GM19455 (cell line): ENCODE results near the gene ST3GAL4.

Source experiments
- ATAC-seq: cut with Tn5 transposase; IDR thresholded peaks from one replicate; pipeline ENCODE4 v1.9.1; 2021; ENCODE audit not compliant: unreplicated experiment

ST3GAL4 gene

DNA sequence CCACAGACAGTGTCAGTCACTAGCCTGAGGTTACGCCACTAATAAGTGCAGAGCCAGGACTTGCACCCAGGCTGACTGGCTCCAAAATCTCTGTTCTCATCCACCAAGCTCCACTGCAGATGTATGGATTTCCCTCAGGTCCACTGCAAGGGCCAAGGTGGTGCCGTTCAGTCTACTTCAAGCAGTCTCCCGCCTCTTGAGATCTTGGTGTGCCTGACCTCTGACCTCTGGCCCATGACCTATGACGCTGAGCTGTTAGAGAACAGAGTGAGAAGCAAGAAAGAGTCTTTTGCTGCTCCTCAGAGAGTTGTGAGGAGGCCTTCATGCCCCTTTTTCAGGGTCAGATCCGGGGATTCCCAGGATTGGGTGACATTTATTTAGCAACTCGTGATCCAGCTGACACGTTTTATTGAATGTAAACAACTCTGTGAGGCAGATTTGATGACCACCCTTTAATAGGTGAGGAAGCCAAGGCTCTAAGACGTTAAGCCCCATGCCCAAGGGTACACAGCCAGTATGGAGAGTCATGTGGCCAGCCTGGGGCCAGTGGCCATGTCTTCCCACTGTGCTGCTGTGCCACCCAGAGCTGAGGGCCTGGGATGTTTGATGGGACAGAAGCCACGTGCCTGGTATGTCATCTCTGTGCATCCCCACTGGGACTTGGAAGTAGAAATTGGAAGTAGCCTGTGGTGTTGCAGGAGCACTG, 26.4 kb upstream of the ST3GAL4 start:
- ATAC-seq, result no peak

DNA sequence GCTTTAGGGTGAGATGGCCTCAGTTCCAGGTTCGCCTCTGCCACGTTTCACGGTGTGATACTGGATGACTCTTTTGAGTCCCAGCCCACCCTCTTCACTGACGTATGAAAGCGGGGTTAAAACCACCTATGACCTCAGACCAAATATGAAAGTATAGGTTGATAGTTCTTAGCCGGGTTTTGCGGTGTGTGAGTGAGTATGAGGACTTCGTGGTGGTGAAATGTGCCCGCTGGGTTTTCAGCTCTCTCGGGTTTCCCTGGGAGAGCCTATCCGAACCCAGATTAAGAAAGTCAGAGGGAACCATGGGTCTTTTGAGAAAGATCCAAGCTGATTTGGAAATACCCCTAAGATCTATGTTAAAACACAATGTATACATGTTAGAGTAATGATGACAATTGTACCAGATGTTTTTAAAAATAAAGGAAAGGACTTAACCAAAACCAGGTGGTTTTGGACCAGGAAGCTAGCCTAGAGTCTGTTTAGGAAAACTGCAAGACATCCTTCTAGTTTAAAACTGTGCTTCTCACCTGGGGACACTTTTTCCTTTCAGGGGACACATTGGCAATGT, 25.8 kb upstream of the ST3GAL4 start:
- ATAC-seq, result no peak

DNA sequence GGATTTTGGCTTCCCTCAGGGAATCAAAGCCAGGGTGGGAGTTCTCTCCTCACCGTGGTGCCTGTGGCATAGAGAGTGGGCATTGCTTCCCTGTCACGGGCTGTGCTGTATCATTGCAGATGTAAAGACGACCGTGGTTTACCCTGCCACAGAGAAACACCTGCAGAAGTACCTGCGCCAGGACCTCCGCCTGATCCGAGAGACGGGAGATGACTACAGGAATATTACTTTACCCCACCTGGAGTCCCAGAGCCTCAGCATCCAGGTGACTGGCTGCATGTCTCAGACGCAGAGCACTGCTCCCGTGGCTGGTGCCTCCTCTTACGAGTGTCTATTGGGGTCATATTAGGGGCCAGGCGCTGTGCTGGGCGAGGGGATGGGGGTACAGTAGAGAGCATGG, 24.2 kb upstream of the ST3GAL4 start:
- ATAC-seq, result no peak

DNA sequence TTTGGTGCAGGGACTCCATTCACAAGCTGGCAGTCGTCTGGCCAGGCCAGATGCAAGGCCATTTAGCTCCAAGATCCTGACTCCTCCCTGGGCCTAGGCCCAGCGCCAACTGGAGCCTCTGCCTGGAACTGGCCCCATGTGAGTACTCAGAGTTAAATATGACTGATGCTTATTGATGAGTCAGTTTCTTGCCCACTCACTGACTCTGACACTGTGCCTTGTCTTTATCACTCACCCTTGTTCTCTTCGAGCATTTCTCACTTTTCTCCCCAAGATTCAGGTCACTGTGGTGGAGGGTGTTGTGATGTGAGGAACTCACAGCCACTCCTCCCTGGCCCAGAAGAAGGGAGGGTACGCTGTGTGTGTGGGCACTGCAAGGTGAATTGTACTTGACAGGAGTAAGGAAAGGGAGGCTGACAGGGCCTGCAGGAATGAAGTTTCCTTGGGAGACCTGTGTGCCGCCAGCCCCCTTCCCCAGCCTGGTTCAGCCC, 23.2 kb upstream of the ST3GAL4 start:
- no peak for ATAC-seq

DNA sequence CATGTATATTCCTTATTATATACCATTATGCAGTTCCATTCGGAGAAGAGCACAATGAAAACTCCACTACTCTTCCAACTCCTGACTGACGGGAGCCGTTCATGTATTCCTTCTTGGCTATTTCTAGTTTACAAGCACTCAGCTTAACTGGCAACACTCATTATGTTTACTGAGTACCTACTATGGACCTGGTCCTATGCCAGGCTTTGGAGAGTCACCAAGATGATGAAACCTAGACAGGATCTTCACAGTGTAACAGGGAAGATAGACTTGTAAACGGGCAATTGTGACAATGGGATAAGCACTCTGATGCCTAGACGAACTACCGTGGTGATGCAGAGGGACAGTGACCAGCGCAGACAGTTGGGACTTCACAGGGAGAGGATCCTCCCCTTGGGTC, 22.3 kb upstream of the ST3GAL4 start:
- ATAC-seq, result no peak

DNA sequence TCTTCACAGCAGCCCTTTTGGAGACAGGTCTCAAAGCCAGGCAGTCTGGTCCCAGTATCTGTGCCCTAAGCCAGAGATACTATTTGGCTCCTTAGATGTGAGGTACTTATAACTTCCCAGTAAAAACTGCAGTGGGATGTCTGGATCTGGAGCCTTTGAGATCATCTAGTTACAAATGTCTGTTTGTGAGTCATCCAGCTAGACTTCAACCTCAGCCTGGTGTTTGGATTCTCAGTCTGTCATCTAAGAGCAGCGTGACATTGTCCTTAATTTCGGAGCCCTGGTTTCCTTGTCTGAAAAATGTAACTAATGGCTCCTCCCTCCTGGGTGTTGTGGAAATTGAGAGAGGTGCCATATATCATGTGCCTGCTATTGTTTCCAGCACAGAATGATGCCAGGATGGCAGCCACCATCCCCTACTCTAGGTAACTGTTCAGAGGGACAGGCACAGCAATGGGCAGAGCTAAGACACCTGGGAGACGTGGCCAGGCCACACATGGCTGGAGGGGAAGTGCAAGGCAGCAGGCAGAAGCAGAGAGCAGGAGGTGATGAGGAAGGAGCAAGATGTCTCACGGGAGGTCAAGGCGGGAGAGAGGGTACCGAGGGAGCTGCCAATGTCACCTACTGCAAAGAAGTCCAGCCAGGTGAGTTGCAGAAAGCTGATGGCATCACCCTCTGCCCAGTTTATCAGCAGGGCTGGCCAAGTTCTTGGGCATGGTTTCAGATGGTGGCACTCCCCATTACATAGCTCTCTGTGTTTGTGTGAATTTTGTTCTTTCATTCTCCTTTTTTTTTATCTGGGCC, 20.6 kb upstream of the ST3GAL4 start:
- ATAC-seq, result no peak

DNA sequence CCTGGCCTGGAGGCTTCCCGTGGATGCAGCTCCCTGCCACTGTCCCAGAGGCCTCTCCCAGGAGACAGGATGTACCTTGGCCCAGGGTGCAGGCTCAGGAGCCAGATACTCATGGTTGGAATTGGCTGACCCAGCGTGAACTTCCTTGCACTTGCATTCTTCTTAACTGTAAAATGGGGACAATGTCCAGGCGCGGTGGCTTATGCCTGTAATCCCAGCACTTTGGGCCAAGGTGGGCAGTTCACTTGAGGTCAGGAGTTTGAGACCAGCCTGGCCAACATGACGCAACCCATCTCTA, 20.1 kb upstream of the ST3GAL4 start:
- ATAC-seq, result no peak

DNA sequence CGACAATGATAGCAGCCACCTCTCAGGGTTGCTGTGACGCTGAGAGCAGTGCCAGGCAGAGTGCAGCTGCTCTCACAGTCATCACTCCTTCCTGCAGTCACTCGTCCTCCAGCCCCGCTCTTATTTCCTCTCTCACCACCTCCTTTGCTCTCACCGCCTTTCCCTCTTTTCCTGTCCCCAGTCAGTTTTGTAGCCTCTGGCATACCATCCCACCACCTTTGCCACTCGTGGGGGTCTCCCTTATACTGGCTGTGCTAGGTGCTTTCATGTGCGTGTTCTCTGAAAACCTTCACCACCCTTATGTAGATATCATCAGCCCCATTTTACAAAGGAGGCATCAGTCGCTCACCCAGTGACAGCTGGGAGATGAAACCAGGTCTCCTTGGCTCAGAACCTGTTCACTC, 19.3 kb upstream of the ST3GAL4 start:
- no peak for ATAC-seq

DNA sequence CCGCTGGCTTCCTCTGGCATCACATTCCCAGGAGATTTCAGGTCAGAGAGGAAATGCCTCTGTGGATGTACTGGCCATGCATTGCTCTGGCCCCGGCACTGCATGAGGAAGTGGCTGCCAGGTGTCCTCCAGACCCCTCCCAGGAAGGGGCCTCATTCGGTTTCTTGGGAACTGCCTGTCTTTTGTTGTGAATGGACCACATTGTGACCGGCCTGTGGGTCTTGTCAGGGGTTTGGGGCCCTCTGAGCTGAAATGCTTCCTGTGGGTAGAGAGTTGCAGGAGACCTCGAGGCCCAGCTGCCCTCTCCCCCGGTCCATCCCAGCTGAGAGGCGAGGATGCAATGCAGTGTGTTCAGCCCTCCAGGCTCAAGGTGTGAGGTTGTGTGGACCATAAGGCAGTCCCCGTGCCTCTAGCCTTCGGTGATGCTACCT, 18.8 kb upstream of the ST3GAL4 start:
- no peak for ATAC-seq

DNA sequence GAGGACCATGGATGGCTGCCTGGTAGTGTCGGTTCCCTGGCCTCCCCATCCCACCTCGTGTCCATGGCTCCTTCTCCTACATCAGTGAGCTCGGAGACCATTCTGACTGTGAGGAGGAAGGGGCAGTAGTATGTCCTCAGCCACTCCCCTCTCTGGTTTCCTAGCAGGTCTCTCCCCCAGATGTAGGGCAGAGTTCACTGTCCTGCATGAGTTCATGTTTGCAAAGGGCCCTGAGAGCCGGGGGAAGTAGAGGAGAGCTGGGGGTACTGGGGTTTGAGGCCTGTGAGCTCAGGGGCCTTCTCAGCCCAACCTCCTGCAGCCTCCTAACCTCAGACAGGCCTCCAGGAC, 18.4 kb upstream of the ST3GAL4 start:
- no peak for ATAC-seq

DNA sequence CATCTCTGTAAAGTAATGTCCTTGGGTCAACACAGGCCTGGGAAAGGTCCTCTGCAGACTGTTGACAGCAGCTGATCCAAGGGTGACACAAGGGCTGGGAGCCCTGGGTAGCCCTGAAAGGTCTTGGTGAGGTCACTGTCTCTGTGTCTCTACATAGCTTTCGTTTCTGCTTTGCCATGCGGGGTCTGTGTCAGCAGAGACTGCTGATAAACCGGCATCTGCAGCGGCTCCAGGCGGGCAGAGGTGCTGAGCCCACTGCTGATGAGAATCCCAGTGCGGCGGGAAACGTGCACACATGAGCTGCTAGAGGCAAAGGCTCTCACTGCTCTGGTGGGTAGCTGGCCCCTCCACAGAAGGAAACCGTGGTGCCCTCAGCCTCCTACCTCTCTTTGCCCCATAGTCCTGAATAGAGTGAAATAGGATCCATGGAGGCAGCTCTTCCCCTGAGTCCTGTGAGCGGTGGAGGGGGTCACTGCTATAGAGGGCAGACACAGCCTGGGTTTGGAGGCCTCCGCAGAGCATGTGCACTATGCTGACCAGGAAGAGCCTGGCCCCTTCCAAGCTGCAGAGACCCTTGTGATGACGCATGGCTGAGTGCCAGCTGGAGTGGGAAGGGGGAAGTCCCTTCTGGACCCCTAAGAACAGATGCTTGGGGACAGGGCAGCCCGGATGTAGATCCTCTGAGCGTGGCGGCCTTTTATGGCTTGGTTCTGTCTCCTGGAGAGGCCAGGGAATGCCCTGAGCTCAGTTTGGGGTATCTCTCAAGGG, 17.8 kb upstream of the ST3GAL4 start:
- no peak for ATAC-seq

DNA sequence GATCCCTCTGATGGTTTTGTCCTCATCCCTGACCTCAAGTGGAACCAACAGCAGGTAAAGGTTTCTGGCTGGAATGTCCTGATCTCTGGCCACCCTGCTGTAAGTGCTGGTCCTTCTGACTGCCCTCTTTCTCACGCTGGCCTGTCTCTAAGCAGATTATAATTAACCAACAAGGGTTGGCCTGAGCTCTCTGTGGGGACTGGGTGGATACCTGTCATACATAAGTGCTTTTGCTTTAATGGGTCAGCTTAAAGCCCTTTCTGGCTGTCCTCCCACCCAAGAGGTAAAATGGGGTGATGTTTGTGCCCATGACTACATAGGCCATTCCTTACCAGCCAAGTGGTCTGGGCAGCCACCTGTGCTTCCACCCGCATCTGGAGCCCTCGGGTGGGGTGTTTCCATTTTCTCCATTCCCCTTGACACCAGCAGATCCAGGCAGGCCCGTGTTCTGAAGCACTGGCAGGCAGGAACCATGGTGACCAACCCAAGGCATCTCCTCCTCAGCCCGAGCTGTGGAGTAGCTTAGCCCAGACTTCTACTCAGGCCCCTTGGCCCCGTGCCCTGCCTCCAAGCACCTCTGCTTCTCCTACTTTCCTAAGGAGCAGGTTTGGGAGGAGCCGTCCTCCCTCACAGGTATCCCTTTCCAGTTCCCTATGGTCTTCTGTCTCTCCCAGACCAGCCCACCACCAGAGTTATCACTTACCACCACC, 17.0 kb upstream of the ST3GAL4 start:
- no peak for ATAC-seq

DNA sequence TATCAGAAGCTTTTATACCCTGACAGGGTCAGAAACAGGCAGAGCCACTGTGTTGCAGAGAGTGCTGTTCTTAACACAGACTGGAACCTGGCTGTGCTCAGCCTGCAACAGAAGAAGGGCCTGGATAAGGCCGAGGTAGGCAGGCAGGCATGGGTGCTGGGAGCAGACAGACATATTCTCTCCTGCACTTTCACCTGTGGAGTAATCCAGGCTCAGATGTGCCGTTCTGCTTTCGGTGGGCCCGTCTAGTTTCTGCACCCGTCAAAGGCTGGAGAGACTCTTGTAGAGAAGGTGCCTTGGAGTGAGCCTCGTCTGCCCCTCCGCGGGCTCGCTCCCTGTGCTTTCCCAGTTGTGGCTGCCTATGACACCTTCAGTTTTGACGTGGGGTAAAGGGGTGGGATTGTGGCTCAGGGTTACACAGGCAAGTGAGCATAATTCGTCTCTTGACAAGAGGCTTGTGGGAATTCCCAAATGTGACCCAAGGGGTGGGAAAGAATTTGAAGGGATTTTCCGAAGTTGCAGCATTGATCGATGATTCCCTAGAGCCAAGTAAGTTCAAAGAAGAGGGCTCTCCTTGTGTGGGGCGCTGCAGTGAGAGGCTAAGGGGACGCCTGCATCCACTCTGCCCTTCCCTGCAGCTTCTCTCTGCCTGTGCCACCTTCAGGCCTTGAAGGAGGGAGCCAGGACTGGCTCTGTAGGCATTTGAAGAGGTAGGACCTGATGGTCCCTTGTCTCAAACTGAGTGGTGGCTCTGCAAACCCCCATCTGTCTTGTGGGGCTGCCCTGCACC, 16.2 kb upstream of the ST3GAL4 start:
- ATAC-seq, result no peak

DNA sequence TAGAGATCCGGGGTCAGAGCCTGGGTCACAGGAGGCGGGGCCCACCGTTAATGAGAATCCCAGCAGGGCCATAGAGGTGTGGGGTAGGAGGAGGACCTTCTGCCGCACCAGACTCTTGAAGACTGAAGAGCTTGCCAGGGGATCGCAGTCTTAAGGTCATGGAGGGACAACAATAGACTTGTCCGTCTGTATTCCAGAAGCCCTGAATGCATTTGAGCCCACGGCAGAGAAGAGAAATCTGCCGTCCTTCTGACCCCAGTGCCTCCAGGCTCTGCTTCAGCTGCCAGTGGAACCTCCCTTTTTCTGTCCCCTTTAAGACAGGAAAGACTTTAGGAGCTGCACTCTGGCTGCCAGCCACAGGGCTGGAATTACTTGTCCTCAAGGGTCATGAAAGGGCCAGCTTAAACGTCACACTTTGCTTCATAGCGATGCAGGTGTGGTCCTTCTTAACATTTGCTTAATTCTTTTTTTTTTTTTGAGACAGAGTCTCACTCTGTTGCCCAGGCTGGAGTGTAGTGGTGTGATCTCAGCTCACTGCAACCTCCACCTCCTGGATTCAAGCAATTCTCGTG, 15.5 kb upstream of the ST3GAL4 start:
- ATAC-seq, result no peak

DNA sequence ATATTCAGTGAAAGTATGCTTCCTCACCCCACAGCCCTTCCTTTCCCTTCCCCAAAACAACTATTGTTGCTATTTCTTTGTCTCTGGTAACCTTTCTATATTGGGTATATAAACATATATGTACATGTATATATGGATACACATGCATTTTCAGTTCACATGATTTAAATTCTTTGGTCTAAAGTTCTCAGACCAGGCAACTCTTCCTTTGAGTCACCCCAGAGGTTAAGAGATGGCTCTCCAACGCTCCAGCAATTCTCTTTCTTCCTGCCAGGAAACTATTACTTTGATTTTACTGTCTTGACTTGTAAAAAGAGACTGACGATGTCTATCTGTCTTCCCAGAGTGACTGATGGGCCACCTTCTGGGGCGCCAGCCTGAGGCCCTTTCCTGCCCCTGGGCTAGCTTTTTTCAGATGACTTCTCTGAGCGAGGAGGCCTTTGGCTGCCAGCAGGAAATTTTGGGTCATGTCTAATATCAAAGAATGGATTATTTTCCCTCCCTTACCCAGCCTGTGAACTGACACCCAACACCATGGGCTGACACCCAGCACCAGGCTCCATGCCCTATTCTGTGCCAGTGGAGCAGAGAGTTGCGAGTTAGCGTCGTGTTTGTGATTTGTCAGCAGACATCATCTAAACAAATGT, 14.4 kb upstream of the ST3GAL4 start:
- ATAC-seq, result no peak

DNA sequence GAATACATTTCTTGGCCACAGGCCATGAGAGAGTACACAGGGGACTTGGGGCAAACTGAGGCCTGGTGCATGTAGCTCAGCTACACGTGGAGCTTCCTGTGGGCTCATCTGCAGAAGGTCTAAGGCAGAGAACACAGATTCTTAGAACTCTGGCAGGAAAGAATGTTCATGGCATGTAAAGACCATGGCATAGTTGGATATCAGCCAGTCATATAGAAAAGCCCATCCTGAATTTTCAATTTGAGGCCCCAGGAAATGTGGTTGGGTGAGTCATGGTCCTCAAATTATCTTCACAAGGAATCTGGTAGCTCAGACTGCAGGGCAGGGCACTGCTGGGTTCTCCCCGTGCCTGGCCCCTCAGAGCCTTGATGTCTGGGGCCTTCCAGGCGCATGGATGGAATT, 13.7 kb upstream of the ST3GAL4 start:
- no peak for ATAC-seq

DNA sequence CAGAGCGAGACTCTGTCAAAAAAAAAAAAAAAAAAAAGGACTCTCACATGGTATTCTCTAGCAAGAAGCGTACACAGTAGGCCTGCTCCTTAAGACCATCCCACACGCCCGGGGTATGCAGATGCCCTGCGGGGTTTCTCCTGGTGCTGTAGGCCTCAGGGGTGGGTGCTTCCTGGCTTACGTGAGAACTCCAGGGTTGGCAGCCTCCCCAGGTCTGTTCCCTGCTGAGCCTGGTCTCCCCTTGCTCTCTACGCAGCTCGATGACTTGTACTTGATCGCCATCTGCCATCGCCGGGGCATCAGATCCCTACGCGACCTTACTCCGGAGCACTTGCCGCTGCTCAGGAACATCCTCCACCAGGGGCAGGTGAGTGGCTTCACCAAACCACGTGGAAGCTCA, 12.4 kb upstream of the ST3GAL4 start:
- no peak for ATAC-seq

DNA sequence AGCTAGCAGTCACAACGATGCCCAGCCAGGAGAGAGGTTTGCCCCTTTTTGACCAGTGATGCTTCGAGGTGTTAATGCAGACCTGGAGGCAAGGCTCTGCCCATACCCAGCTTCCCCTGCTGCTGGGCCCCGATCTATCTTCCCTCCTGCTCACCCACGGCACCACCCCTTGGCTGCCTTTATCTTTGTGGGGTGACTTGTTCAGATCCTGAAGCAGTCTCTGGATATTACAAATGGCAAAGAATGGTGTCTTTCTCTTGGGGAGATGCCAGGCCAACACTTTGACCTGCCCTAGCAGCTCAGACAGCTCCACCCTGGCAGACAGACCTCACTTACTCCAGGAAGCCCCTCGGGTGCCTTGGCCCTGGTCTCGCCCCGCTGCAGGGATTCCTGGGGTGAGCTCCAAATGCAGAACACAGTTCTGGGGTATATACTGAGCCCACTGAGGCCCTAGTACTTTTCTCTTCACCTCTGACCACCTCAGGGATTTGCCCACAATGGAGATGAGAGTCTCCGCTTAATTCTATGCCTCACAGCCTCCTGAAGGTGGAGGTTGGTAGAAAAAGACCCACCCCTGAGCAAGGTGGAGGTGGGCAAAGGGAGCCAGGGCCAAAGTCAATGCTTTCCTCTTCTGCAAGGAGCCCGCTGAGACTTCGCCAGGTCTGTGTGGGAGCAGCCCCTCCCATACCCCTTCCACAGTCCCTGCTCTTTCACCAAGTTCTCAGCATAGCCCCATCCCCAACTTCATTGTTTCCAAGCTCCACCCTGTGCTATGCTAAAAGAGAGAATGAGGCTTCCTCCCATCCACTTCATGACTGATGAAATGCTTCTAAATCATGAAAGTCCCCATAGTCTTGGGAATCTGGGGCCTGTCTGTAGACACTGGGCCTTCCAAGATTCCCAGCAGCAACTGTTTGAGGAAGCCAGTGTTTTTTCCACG, 11.1 kb upstream of the ST3GAL4 start:
- ATAC-seq, result no peak
